GDM1 (cell line): ENCODE data around the gene MVP.
"Not testable (repeated sequence)": the region's sequence is repeated elsewhere in the genome, so short reads cannot be mapped to it uniquely, and the experiment has no call there.

Experiments
- DNase-seq: peaks from one replicate; lab custom pipeline; 2025; lab: John Stamatoyannopoulos, UW

Gene MVP

DNA sequence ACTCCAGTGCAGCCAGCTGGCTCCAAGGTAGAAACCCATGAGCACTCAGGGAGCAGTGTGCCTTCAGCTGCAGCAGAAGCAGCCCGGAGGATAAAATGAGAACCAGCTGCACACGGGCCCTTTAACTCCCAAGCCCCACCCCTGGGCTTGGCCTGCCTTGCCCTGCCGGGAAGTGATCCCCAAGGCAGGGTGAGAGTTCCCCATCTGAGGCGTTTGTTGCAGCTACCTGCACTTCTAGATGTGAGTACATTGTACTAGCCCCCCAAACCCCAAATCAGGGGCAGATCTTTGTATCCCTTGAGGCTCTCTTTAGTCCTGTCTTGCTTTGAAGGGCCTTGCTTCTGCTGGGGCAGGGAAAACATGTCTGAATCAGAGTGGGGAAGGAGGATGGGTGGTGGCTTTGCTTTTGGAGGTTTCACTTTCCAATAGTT, at the start of gene MVP:
TSS of gene MVP (plus strand) at position 192 of the 431 bp plus-strand sequence. CDS start 10,088 bp downstream, outside the sequence.
- DNase-seq = peak; percentile 32

DNA sequence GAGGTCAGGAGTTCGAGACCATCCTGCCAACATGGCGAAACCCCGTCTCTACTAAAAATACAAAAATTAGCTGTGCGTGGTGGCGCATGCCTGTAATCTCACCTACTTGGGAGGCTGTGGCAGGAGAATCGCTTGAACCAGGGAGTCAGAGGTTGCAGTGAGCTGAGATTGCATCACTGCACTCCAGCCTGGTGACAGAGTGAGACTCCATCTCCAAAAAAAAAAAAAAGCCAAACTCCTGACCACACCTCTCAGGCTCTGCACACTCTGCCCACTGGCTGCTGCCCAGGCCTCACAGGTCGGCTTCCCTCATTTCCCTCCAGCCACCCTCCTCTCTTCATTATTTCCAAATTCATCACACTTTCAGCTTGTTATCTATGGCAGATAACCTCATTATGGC, 47.9 kb upstream of the MVP start:
- DNase-seq = not testable (repeated sequence)

DNA sequence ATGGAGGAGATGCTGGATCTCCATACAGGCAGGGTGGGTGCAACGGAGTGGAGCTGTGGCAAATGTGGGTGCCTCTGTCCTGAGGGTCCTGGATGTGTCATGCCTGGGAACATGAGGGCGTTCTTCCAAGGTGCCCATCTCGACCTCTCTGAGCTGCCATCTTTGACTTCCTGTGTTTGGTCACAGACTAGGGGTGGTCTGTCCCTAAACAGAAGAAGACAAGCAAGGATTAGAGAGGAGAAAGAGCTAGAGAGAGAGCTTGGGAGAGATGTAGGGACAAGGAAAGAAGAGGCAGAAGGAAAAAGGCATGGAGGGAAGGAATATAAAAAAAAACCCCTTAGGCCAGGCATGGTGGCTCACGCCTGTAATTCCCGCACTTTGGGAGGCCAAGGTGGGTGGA, 45.5 kb upstream of the MVP start:
- no peak for DNase-seq

GRCh38 chr16:29775742-29776408, 44.4 kb upstream of the MVP start:
- no peak for DNase-seq

DNA sequence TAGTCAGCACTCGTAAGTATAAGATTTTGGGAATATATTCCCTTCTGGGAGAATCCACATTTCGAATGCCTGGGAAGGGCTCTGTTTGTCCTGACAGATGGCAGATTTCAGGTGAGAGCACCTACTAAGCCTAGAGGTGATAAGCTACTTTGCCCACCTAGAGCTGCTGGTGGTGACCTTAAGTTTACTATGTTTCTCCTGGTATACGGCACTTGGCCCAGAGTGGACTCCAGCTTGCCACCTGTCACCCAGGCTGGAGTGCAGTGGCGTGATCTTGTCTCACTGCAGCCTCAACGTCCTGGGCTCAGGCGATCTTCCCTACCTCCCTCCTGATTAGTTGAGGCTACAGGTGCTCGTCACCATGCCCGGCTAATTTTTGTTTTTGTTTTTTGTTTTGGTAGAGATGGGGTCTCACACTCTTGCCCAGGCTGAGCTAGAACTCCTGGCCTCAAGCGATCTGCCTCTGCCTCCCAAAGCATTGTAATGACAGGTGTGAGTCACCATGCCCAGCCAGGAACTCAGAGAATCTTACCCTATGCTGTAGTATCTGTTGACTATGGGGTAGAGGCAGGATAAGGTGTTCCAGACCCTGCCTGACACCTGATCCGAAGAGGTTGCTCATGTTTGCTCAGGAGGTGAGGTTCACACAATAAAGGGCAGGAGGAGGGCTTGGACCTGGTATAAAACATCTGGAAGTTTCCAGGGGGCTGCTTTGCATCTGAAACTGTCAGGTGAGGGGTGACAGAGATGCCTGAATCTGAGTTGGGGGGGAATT, 42.5 kb upstream of the MVP start, which contains the start of gene ZG16:
TSS of gene ZG16 (plus strand) at position 681 of the 775 bp plus-strand sequence. CDS start 1,011 bp downstream, outside the sequence.
- DNase-seq = no peak

DNA sequence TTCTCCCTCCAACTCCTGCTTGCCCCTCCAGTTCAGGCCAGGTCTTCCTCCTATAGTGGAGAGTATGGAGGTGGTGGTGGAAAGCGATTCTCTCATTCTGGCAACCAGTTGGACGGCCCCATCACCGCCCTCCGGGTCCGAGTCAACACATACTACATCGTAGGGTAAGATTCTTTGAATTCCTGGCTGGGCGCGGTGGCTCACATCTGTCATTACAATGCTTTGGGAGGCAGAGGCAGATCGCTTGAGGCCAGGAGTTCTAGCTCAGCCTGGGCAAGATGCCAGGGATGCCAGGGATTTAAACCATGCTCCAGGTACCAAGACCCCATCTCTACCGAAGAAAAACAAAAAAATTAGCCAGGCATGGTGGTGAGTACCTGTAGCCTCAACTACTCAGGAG, 40.8 kb upstream of the MVP start:
- no peak for DNase-seq

DNA sequence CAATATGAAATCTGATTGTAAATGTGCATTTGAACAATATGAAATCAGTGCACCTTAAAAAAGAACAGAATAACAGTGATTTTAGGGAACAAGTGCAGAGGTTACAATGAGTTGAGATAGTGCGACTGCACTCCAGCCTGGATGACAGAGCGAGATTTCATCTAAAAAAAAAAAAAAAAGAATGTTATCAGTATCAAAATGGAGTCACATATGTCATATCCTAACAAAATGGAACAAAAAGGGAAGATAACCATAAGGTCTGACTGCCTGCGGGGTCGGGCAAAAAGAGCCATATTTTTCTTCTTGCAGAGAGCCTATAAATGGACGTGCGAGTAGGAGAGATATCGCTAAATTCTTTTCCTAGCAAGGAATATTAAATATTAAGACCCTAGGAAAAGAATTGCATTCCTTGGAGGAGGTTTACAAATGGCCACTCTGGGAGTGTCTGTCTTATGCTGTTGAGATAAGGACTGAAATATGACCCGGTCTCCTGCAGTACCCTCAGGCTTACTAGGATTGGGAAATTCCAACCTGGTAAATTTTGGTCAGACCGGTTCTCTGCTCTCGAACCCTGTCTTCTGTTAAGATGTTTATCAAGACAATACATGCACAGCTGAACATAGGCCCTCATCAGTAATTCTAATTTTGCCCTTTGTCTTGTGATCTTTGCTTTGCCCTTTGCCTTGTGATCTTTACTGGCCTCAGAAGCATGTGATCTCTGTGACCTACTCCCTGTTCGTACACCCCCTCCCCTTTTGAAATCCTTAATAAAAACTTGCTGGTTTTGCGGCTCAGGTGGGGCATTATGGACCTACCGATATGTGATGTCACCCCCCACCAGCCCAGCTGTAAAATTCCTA, 36.9 kb upstream of the MVP start:
- DNase-seq = not testable (repeated sequence)

- DNase-seq = no peak
Measured at GRCh38 chr16:29784157-29784556, 36.1 kb upstream of the MVP start.

DNA sequence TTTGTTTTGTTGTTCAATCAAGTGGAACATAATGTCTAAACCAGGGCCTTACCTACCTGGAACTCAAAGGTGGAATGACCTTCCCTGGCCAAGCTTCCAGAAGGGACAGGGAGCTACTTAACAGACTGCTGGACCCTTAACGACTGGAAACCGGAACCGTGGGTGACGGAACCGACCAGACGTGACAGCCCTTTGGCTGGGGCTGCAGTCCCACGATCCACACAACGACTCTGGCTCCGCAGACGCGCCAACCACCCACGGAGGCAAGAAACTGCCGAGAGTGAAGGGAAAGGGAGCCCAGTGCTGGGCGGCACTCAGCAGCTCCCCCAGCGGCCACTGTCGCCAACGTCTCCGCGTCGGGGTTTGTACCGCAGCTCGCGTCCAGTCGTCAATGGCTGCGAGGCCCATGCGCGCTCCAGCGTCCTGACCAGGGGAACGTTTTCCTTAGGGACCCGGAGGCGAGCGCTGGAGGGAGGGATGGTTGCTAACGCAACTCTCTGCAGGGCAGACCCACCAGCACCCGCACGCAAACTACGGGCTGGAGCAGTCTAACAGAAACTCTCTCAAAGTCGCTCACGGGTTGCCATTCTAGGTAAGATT, 35.3 kb upstream of the MVP start:
- no peak for DNase-seq

- DNase-seq = not testable (repeated sequence)
Measured at GRCh38 chr16:29787155-29787554, 33.1 kb upstream of the MVP start.

DNA sequence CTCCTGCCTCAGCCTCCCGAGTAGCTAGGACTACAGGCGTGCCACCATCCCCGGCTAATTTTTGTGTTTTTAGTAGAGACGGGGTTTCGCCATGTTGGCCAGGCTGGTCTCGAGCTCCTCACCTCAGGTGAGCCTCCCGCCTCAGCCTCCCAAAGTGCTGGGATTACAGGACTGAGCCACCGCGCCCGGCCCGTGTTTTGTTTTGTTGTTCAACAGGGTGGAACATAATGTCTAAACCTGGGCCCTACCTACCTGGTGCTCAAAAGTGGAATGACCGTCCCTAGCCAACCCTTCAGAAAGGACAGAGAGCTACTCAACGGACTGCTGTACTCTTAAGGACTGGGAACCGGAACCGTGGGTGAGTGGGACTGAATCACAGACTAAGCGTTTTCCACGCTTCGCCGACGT, 30.5 kb upstream of the MVP start:
- no peak for DNase-seq

- DNase-seq = peak; percentile 99
Measured at GRCh38 chr16:29790183-29790948, 29.9 kb upstream of the MVP start, which contains the start of gene KIF22. TSS of gene KIF22 (plus strand) at chr16:29790751. CDS start at chr16:29790760, 9 bp downstream.

DNA sequence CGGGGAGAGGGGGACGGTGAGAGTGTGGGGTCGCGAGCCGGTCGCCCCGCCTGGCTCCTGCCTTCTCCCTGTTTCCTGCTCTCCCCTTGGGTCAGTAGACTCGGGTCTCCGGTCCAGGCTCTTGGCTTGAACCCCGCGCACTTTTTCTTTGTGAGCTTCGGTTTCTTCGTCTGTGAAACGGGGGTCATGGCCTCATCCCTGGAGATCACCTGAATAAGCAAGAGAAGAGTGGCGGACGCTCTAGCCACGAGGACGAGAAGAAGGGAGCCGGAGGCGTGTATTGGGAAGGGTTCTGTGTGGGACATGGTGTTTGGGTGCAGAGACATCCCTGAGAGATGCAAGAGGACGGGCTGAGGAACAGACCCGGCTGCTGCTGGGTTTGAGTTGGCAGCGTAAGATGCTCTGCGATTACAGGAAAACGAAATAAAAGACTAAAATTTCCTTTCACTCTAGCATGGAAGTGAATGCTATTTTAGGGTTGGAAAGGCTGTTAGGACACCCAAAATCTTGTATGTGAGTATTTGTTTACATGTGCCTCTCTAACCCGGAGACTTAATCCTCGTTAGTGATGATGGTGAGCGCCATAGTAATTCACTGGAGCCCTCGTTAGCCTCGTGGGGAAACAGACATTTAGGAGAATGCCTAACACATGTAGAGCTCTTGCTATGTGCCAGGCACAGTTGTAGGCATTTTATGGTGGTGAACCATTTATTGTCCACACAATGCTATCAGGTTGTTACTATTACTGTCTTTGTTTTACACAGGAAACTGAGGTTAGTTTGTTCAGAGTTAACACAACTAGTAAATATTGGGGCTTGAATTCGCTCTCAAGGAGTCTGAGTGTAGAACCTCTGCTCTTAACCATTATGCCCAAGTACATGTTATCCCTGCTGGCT, 29.1 kb upstream of the MVP start:
- no peak for DNase-seq

- DNase-seq = no peak
Measured at GRCh38 chr16:29791845-29792807, 28.1 kb upstream of the MVP start.

DNA sequence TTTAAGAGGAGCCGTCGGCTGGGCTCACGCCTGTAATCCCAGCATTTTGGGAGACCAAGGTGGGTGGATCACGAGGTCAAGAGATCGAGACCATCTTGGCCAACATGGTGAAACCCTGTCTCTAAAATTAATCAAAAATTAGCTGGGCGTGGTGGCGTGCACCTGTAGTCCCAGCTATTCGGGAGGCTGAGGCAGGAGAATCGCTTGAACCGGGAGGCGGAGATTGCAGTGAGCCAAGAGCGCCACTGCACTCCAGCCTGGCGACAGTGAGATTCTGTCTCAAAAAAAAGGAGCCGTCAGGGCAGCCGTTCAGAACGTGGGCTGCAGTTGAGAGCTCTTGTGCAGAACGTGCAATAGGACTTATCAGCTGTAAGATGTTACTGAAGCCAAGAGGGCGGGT, 27.1 kb upstream of the MVP start:
- DNase-seq = not testable (repeated sequence)

- DNase-seq = no peak
Measured at GRCh38 chr16:29794231-29794710, 26.0 kb upstream of the MVP start.

DNA sequence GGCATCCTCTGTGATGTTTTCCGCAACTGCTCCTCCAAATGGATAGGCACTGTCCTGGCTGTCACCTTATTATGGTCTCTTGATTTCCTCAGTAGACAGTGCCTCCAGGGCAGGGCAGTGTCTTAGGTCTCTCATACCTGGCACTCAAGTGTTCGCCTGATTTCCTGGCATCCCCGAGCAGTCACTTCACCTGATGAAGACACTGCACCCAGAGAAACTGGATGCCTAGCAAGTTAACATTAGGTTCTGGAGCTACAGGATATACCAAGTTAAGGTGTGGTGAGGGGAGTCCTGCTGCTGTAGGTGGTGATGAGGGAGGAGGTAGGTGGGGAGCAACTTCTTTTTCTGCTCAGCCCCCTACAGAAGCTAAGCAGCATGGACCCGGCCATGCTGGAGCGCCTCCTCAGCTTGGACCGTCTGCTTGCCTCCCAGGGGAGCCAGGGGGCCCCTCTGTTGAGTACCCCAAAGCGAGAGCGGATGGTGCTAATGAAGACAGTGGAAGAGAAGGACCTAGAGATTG, 17.8 kb upstream of the MVP start:
- no peak for DNase-seq

- no peak for DNase-seq
Measured at GRCh38 chr16:29804020-29804419, 16.2 kb upstream of the MVP start.
